ENCODE data around the gene GJB3. TPM values are rescaled to one million over a fixed set of nuclear protein-coding genes. Genes with fewer than 3 reads are reported as not detected.

GJB3 gene
- total RNA-seq, result 115 and 159 TPM in 2 replicates

DNA sequence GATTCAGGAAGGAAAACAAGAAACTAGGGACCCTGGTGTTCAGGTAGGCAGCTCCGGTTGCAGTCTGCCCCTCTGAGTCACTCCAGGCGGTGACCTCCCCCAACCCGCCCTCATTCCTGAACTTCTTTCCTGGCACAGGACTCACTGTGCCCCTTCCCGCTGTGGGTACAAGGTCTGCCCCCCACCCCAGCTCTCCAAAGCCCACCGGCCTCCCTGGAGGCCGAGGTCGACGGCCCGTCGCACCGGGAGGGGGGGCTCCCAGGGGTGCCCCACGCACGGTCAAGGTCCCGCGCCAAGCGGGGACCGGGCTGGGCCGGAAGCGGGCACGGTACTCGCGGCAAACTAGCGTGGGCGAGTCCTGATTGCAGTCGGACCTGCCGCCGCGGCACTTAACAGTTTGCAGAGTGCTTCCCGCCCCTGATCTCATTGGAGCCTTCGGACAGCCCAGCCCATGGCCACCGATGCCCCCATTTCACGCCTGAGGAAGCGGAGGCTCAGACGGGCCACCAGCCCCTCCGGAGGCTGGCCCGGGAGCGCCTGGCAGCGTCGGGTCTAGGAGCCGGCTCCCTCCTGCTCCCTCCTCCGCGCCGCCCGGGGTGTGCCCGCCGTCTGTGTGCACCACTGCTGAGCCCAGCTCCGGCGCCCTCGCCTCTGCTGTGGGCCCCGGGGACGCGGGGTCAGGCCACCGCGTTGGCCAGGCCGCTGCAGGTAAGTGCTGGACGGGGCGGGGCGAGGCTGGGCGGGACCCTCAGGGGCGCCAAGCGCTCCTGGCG is at the start of gene GJB3:
Gene GJB3, plus strand, starts transcription at position 144 of the 773 bp plus-strand sequence. CDS start 3,549 bp downstream, outside the sequence.

DNA sequence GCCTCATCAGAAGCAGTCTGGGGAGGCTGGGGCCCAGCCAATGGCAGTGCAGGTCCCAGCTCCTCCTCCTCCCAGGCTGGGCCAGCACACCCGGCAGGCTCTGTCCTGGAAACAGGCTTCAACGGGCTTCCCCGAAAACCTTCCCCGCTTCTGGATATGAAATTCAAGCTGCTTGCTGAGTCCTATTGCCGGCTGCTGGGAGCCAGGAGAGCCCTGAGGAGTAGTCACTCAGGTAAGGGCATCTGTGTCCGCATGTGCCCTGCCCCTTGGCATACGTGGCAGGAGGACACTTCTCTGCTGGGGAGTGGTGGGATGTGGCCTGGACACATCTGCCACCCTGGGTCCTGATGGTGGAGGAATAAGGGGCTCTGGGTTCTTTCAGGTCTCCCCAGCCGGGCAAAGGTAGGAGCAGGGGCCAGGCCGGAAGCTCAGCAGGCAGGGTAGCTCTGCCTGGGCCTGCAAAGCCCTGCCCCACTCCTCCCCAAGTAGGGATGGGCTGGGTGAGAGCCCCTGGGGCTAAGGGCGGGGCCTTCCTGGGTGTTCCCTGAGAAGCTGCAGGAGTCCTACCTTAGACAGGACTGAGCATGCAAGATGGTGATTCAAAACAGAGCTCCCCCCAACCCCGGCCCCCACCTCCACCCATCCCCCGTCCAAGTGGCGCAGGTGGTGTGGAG is 25.9 kb upstream of the GJB3 start, which contains the start of gene GJB5:
Gene GJB5, plus strand, starts transcription at position 84 of the 674 bp plus-strand sequence. CDS start 2,284 bp downstream, outside the sequence.

DNA sequence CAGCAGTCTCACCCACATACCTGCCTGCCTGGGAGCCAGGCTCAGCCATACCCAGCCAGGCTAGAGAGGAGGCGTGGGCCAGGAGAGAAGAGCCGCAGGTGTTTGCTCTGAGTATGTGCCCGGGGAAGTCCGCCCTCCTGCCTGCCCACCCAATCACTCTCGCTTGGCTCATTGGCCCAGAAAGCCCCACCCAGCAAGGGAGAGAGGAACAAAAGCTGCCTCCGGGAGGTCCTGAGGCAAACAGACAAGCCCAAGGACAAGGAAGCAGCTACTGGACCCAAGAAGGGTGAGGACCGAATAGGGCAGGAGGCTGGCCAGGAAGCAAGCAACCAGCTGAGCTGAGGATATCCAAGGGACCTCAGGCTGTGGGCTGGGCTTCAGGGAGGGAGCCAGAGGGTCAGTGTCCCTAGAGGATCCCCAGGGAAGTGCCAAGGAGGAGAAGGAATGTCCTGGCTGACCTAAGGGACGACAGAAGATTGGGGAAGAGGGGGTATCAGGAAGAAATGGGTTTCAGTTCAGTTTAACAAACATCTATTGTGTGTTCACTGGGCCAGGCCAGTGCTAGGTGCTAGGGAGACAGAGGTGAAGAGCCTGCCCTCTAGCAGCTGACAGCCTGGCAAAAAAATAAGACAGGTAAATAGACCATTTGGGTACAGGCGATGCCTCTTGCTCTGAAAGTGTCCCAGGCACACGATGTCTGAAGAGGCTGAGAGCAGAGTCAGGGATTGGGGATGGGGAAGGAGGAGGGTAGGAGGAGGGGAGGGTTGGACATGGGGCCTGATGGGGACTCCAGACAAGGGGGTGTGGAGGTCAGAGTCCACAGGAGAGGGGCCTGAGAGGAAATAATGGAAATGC is 21.3 kb upstream of the GJB3 start, which contains the start of gene GJB4:
Gene GJB4, plus strand, starts transcription at position 238 of the 855 bp plus-strand sequence. CDS start 1,515 bp downstream, outside the sequence.

DNA sequence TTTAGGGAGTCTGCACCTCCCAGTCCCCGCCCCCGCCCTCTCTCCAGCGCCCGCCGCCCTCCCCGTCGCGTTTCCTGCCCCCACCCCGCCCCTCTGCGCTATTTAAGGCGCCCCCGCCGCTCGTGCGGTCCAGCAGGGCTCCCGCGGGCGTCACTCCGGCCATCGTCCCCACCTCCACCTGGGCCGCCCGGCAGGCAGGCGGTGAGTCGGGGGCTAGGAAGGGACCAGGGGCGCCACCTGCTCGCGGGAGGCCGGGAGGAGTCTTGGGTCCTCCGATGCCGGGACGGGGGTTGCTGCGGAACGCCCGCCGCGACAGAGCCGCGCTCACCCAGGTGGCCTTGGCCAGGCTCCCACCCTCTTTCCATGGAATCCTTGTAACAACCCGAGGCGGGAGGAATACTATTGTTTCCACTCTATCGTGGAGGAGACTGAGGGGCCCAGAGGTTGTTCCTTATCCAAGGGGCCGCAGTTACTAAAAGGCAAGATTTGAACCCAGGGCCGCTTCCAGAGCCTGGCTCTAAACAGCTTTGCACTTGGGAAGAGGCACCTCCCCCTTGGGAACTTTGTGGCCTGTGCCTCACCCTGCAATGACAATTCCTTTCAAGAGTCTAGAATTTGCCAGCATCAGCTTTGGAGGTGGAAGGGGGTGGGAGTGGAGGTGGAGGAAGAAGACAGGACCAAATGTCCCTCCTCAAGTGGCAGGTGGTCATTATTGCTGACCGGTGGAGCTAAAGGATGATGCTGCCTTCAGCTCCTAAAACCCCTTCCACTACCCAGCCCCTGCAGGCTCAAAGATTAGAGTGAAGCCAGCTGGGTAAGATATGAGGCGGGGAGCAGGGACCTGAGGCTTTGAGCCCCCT is 12.1 kb downstream of the GJB3 start, which contains the start of gene GJA4:
Gene GJA4, plus strand, starts transcription at position 132 of the 860 bp plus-strand sequence. CDS start 1,215 bp downstream, outside the sequence.

Other genes starting within 250 kb of the GJB3 start
- gene GJB5, start 26.2 kb upstream of the GJB3 start, total RNA-seq, result 105 and 109 TPM in 2 replicates
- 11.8 and 18.1 TPM in 2 replicates for gene GJB4, start 21.5 kb upstream of the GJB3 start, total RNA-seq
- gene GJA4, start 11.8 kb downstream of the GJB3 start, total RNA-seq, result not detected in 2 replicates
- gene SMIM12, start 78.5 kb downstream of the GJB3 start, total RNA-seq, result 31.0 and 37.5 TPM in 2 replicates
- gene DLGAP3, start 148.4 kb downstream of the GJB3 start, total RNA-seq, result not detected in 2 replicates
- 5.9 and 17.6 TPM in 2 replicates for gene TMEM35B, start 204.1 kb downstream of the GJB3 start, total RNA-seq